ENCODE results near the gene SYT8. TPM values are rescaled to one million over a fixed set of nuclear protein-coding genes. Genes with fewer than 3 reads are reported as not detected.

Gene SYT8
- total RNA-seq, 1 donor from 2014 or later, result 1.1 TPM

Small RNA genes lying within 50 kb of the gene (microRNA-seq; reads per million reads assigned to microRNA genes)
- gene MIR4298 (not detected), gene MIR7847 (not detected)

Other genes with a start within 250 kb of the SYT8 start
- not detected for gene KRTAP5-1, start 249.7 kb upstream of the SYT8 start, total RNA-seq
- not detected for gene KRTAP5-2, start 236.7 kb upstream of the SYT8 start, total RNA-seq
- gene KRTAP5-3, start 226.5 kb upstream of the SYT8 start, total RNA-seq, result not detected
- gene KRTAP5-4, start 212.9 kb upstream of the SYT8 start, total RNA-seq, result not detected
- not detected for gene KRTAP5-5, start 205.2 kb upstream of the SYT8 start, total RNA-seq
- not detected for gene KRTAP5-6, start 137.8 kb upstream of the SYT8 start, total RNA-seq
- gene IFITM10, start 84.4 kb upstream of the SYT8 start, total RNA-seq, result 3.4 TPM
- gene CTSD, start 71.1 kb upstream of the SYT8 start, total RNA-seq, result 554 TPM
- gene TNNI2, start 4.0 kb downstream of the SYT8 start, total RNA-seq, result not detected
- gene LSP1, start 18.1 kb downstream of the SYT8 start, total RNA-seq, result 89.6 TPM
- gene PRR33, start 56.9 kb downstream of the SYT8 start, total RNA-seq, result not detected
- 35.6 TPM for gene TNNT3, start 84.7 kb downstream of the SYT8 start, total RNA-seq
- 39.5 TPM for gene MRPL23, start 112.3 kb downstream of the SYT8 start, total RNA-seq
- 1,096 TPM for gene H19, start 162.9 kb downstream of the SYT8 start, total RNA-seq

Measured in sciatic nerve (tissue), 1 donor.